B cell (primary cell): Measurements from ENCODE around the gene LRRN2. TPM values are rescaled to one million over a fixed set of nuclear protein-coding genes. Genes with fewer than 3 reads are reported as not detected.
"Not testable (repeated sequence)": the region's sequence is repeated elsewhere in the genome, so short reads cannot be mapped to it uniquely, and the experiment has no call there.

Experiments used
- ATAC-seq: fragments of 200-7000 bp; cut with Tn5 transposase; one replicate; pipeline ENCODE4 v1.10.0; 2021; ENCODE audit warnings: low read depth, mild to moderate bottlenecking, moderate number of reproducible peaks, moderate library complexity
- CTCF ChIA-PET: fragments of 350-600 bp; sonication (Branson Sonifier 250); formaldehyde crosslinking; loops from one replicate; lab custom pipeline; 2021; ENCODE audit warnings: antibody characterized with exemption, inconsistent platforms; lab: Charles Lee
- POLR2A ChIA-PET: fragments of 350-600 bp; sonication (Branson Sonifier 250); formaldehyde crosslinking; loops from one replicate; lab custom pipeline; 2021; ENCODE audit warnings: antibody characterized with exemption; lab: Charles Lee
- DNase-seq: peaks from one replicate; pipeline ENCODE4 v3.0.0; 2013
- H2AFZ ChIP-seq: 2 replicates; pipeline ENCODE4 v1.6.1; 2012; ENCODE audit warnings: mild to moderate bottlenecking, low read depth, low read length; ENCODE audit not compliant: insufficient read depth, poor library complexity, severe bottlenecking
- H3K27ac ChIP-seq, 2 donors: 1 replicate in 1 of 2; 2 replicates in 1 of 2; pipeline ENCODE4 v1.5.1; 2012 to 2013; ENCODE audit warnings: low read length in 2 of 2, mild to moderate bottlenecking in 2 of 2, moderate library complexity in 1 of 2
- H3K27me3 ChIP-seq, 4 experiments: fragments of 200-600 bp in 1 of 4; sonication (generic) in 1 of 4; replicated peaks in 1 of 4; 1 replicate in 2 of 4; 2 replicates in 2 of 4; pipeline versions ENCODE4 v1.6.1 to v1.7.0; 2013 to 2016; ENCODE audit warnings: low read length in 3 of 4, mild to moderate bottlenecking in 2 of 4, mixed read lengths in 1 of 4, moderate library complexity in 1 of 4; ENCODE audit not compliant: insufficient read depth in 4 of 4, control insufficient read depth in 3 of 4; ENCODE audit errors: control extremely low read depth in 1 of 4
- H3K36me3 ChIP-seq, 2 experiments: replicated peaks in 1 of 2; 1 replicate in 1 of 2; 2 replicates in 1 of 2; pipeline versions ENCODE4 v1.6.1 to v1.7.1; 2013; ENCODE audit warnings: low read length in 1 of 2; ENCODE audit not compliant: insufficient read depth in 2 of 2, control insufficient read depth in 1 of 2; ENCODE audit errors: control extremely low read depth in 1 of 2, extremely low read depth in 1 of 2
- H3K4me1 ChIP-seq, 2 donors: fragments of 200-600 bp in 1 of 2; sonication (generic) in 1 of 2; 1 replicate in 1 of 2; 2 replicates in 1 of 2; pipeline versions ENCODE4 v1.5.1 to v1.6.1; 2013 to 2017; ENCODE audit warnings: low read length in 2 of 2; ENCODE audit not compliant: control insufficient read depth in 2 of 2, insufficient read depth in 2 of 2
- H3K4me2 ChIP-seq: replicated peaks from 2 replicates; pipeline ENCODE3; 2012; ENCODE audit warnings: mild to moderate bottlenecking, low read depth, low read length; ENCODE audit not compliant: poor library complexity, severe bottlenecking
- H3K4me3 ChIP-seq, 5 experiments: fragments of 200-600 bp in 1 of 5; sonication (generic) in 1 of 5; 1 replicate in 3 of 5; 2 replicates in 2 of 5; pipeline versions ENCODE4 v1.5.1 to v1.7.0; 2011 to 2016; ENCODE audit warnings: low read length in 4 of 5, mild to moderate bottlenecking in 4 of 5, low read depth in 2 of 5, control low read depth in 1 of 5, moderate library complexity in 1 of 5; ENCODE audit not compliant: insufficient read depth in 1 of 5; ENCODE audit errors: control extremely low read depth in 1 of 5, extremely low read depth in 1 of 5
- H3K79me2 ChIP-seq: fragments of 200-600 bp; sonication (generic); one replicate; pipeline ENCODE4 v1.6.0; 2016; ENCODE audit warnings: low read length; ENCODE audit not compliant: control insufficient read depth, insufficient read depth
- H3K9ac ChIP-seq: fragments of 200-600 bp; sonication (generic); 2 replicates; pipeline ENCODE4 v1.6.1; 2017; ENCODE audit warnings: mild to moderate bottlenecking, low read length, moderate library complexity
- H3K9me3 ChIP-seq, 3 donors: one replicate each; pipeline versions ENCODE4 v1.6.1 to v1.7.1; 2013; ENCODE audit warnings: low read length in 2 of 3; ENCODE audit not compliant: control insufficient read depth in 2 of 3, insufficient read depth in 1 of 3; ENCODE audit errors: control extremely low read depth in 1 of 3
- H4K20me1 ChIP-seq: 2 replicates; pipeline ENCODE4 v1.6.0; 2012; ENCODE audit warnings: mild to moderate bottlenecking, low read length; ENCODE audit not compliant: insufficient read depth, control insufficient read depth, poor library complexity, severe bottlenecking
- H3K27ac Mint-ChIP-seq: one replicate; pipeline ENCODE4 v1.8.0; 2021; ENCODE audit warnings: mixed read lengths
- H3K27me3 Mint-ChIP-seq: one replicate; pipeline ENCODE4 v1.8.0; 2021; ENCODE audit warnings: mixed read lengths
- H3K4me1 Mint-ChIP-seq: one replicate; pipeline ENCODE4 v1.8.0; 2021; ENCODE audit warnings: mixed read lengths
- H3K4me3 Mint-ChIP-seq: one replicate; pipeline ENCODE4 v1.8.0; 2021; ENCODE audit warnings: mixed read lengths
- H3K9me3 Mint-ChIP-seq: one replicate; pipeline ENCODE4 v1.8.0; 2022; ENCODE audit warnings: mixed read lengths; ENCODE audit not compliant: insufficient read depth
- EZH2 ChIP-seq: IDR thresholded peaks from 2 replicates; pipeline ENCODE4 v1.6.1; 2012; ENCODE audit warnings: borderline replicate concordance, low read depth, mild to moderate bottlenecking, moderate library complexity, low read length; ENCODE audit not compliant: insufficient read depth, poor library complexity, severe bottlenecking
- WGBS: methylation state at CpG from one replicate; pipeline ENCODE4 v1.1.5; 2013; ENCODE audit warnings: missing lambda C conversion rate; ENCODE audit not compliant: insufficient coverage; 5-methylcytosine and 5-hydroxymethylcytosine counted together
- intact Hi-C: fragments of 100-400 bp; cut with micrococcal nuclease; formaldehyde crosslinking; loops from one replicate; pipeline ENCODE4 v1.10.0; 2022
- polyA plus RNA-seq: library from polyadenylated mRNA; depleted of rRNA; stranded (reverse); fragments of >200 nt; gene quantifications from 2 replicates; pipeline ENCODE4 v1.2.3, GENCODE V29; 2012
- total RNA-seq, 2 donors: library from RNA; stranded (reverse); fragments of 120-200 nt in 1 of 2; gene quantifications; 1 replicate in 1 of 2; 2 replicates in 1 of 2; pipeline versions ENCODE4 v1.2.3 to v1.2.4, GENCODE V29; 2013 to 2022
- TF ChIP-seq, protein P1 (sequence below): fragments of 200-600 bp; IDR thresholded peaks from one replicate; pipeline ENCODE4 v1.8.0; 2022; ENCODE audit warnings: antibody characterized with exemption, mild to moderate bottlenecking

The LRRN2 gene
- total and polyA plus RNA-seq, 2 donors (not counting 1 experiment from before 2014, with no cell fraction given), result not detected

DNA sequence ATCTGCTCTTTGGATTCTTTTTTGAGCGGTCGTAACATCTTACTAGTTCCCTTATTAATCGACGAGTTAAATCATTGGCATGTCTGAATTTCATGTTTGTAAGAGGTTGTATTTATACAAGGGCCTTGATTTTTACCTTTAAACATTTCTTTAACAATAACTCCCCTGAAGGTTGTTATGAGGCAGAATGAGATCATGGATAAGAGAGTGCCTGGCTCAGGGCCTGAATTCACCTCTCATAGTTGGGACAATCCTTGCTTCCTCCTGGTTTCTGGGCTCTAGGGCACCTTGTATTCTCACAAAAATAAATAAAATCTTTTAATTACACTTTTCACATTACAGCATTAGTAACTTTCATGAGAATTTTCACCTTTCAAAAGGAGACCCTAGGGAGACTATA, 113.9 kb downstream of the LRRN2 start:
- Histone ChIP-seq H3K27ac (no peak overlapping the region), H3K9ac (no peak overlapping the region), H3K9me3 (no peaks in the 10 kb centered on the region), H3K4me1 (no peaks in the 10 kb centered on the region), H4K20me1 (peaks cover 3% of the 10 kb centered on the region), H3K4me2 (no peak overlapping the region), H2AFZ (no peak overlapping the region), H3K27me3 (no peaks in the 10 kb centered on the region), H3K36me3 (peaks cover 7 to 60% of the 10 kb centered on the region in 2 experiments), H3K79me2 (no peaks in the 10 kb centered on the region), H3K4me3 (no peak overlapping the region)
- no peak overlapping the region for H3K27ac Mint-ChIP-seq
- no peaks in the 10 kb centered on the region for H3K27me3 Mint-ChIP-seq
- no peak overlapping the region for H3K4me3 Mint-ChIP-seq
- H3K4me1 Mint-ChIP-seq, result no peaks in the 10 kb centered on the region
- POLR2A ChIA-PET, result no interaction called here
- H3K9me3 Mint-ChIP-seq, result no peaks in the 10 kb centered on the region
- CTCF ChIA-PET, result interaction anchor here (1.0 to 3.3 kb wide), 4 partner anchors 56 to 235 kb away, joined by 3 to 15 read pairs (median 4); partner anchors contain the start of gene MDM4
- no CpG with 5 or more reads among the region's 4 CpGs for WGBS
- no peak for TF ChIP-seq EZH2
- TF ChIP-seq, protein P1, sequence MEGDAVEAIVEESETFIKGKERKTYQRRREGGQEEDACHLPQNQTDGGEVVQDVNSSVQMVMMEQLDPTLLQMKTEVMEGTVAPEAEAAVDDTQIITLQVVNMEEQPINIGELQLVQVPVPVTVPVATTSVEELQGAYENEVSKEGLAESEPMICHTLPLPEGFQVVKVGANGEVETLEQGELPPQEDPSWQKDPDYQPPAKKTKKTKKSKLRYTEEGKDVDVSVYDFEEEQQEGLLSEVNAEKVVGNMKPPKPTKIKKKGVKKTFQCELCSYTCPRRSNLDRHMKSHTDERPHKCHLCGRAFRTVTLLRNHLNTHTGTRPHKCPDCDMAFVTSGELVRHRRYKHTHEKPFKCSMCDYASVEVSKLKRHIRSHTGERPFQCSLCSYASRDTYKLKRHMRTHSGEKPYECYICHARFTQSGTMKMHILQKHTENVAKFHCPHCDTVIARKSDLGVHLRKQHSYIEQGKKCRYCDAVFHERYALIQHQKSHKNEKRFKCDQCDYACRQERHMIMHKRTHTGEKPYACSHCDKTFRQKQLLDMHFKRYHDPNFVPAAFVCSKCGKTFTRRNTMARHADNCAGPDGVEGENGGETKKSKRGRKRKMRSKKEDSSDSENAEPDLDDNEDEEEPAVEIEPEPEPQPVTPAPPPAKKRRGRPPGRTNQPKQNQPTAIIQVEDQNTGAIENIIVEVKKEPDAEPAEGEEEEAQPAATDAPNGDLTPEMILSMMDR, result no peak
- intact Hi-C loops, result no loop called here
- ATAC-seq, result no peak
- DNase-seq, result no peak

DNA sequence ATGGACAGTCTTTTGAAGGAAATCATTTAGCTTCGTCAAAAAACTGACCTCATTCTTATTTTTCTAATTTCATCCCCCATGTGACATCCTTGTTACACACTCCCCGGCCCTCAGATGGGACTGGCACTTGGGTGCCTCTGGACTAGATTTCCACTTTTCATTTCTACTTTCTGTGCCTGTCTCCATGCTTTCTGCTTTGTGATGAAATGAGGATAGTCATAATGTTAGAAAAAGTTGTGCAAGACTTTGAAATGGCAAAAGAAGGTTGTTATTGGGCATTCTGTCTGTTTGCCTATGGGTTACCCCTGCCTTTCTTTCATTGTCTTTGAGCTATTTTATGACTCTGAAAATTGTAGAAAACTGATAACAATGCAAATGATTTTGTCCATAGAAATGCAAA, 114.4 kb downstream of the LRRN2 start:
- Mint-ChIP-seq H3K4me1 (peaks cover 2% of the 10 kb centered on the region), H3K27ac (no peak overlapping the region), H3K27me3 (no peaks in the 10 kb centered on the region), H3K9me3 (no peaks in the 10 kb centered on the region), H3K4me3 (no peak overlapping the region)
- Histone ChIP-seq H3K4me1 (peaks cover 0 to 2% of the 10 kb centered on the region in 2 donors), H3K79me2 (peaks cover 4% of the 10 kb centered on the region), H3K9ac (no peak overlapping the region), H3K4me2 (no peak overlapping the region), H4K20me1 (peaks cover 8% of the 10 kb centered on the region), H2AFZ (no peak overlapping the region), H3K27ac (no peak overlapping the region), H3K4me3 (no peak overlapping the region), H3K36me3 (peaks cover 7 to 64% of the 10 kb centered on the region in 2 experiments), H3K27me3 (no peaks in the 10 kb centered on the region), H3K9me3 (no peaks in the 10 kb centered on the region)
- intact Hi-C loops, result no loop called here
- DNase-seq (no peak), ATAC-seq (no peak)
- CTCF ChIA-PET, result interaction anchor here (1.0 to 3.3 kb wide), 4 partner anchors 55 to 236 kb away, joined by 3 to 15 read pairs (median 4); partner anchors contain the start of gene MDM4
- WGBS, result 100% methylated on average over 1 of the region's 2 CpGs
- TF ChIP-seq, protein P1, result no peak
- no peak for TF ChIP-seq EZH2
- POLR2A ChIA-PET, result no interaction called here

DNA sequence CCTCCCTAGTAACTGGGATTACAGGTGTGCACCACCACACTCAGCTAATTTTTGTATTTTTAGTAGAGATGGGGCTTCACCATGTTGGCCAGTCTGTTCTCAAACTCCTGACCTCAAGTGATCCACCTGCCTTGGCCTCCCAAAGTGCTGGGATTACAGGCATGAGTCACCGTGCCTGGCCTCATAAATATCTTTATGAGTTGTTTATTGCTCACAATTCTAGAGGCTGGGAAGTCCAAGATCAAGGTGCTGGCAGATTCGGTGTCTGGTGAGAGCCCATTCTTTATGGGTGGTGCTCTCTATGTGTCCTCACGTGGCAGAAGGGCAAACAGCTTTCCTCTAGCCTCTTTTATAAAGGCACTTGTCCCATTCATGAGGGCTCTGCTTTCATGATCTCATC, 115.5 kb downstream of the LRRN2 start:
- H3K79me2 ChIP-seq, H3K27ac Mint-ChIP-seq, H3K4me3 Mint-ChIP-seq, H3K9ac ChIP-seq, intact Hi-C loops, H3K27ac ChIP-seq, H3K27me3 ChIP-seq, H3K27me3 Mint-ChIP-seq, H2AFZ ChIP-seq, H3K4me3 ChIP-seq, ATAC-seq, H3K9me3 Mint-ChIP-seq, H3K9me3 ChIP-seq, H3K4me2 ChIP-seq, DNase-seq: not testable (repeated sequence)
- POLR2A ChIA-PET, result interaction anchor here (0.7 kb wide), 1 partner anchor 56 kb away, joined by 3 read pairs; no protein-coding TSS in a partner anchor
- 83% methylated on average over 3 of the region's 3 CpGs for WGBS
- Histone ChIP-seq H3K36me3 (peaks cover 7 to 71% of the 10 kb centered on the region in 2 experiments), H4K20me1 (peaks cover 20% of the 10 kb centered on the region), H3K4me1 (peaks cover 8 to 13% of the 10 kb centered on the region in 2 donors)
- CTCF ChIA-PET, result interaction anchor here (0.8 to 9.7 kb wide), 2 partner anchors 194 to 236 kb away, joined by 3 to 221 read pairs; no protein-coding TSS in a partner anchor
- H3K4me1 Mint-ChIP-seq, result peaks cover 13% of the 10 kb centered on the region
